Panc1 (cell line): ENCODE measurements around the gene TLCD3A. TPM values are rescaled to one million over a fixed set of nuclear protein-coding genes. Genes with fewer than 3 reads are reported as not detected.
A peak's percentile ranks its signal among the peaks of the same experiment; 100 is the strongest.
"Not testable (repeated sequence)": the region's sequence is repeated elsewhere in the genome, so short reads cannot be mapped to it uniquely, and the experiment has no call there.

Experiments used
- ATAC-seq: fragments of 200-7000 bp; cut with Tn5 transposase; 2 replicates; pipeline ENCODE4 v1.9.1; 2020; ENCODE audit warnings: mild to moderate bottlenecking, moderate library complexity
- BruUV-seq: library from RNA; stranded (reverse); fragments of 400-500 nt; replicated peaks from 2 replicates; lab custom pipeline; 2021; lab: Mats Ljungman, UMichigan
- CTCF ChIA-PET: fragments of 300-600 bp; sonication (Branson Sonifier 250); formaldehyde crosslinking; loops from one replicate; lab custom pipeline; 2022; ENCODE audit warnings: antibody characterized with exemption; lab: Charles Lee
- POLR2A ChIA-PET: fragments of 300-600 bp; sonication (Branson Sonifier 250); formaldehyde crosslinking; loops from one replicate; lab custom pipeline; 2022; ENCODE audit warnings: antibody characterized with exemption; lab: Charles Lee
- DNase-seq: peaks from one replicate; pipeline ENCODE4 v3.0.0-alpha.2; 2010; ENCODE audit warnings: low read depth, low spot score
- H3K27ac ChIP-seq: 2 replicates; pipeline ENCODE4 v1.5.1; 2011; ENCODE audit warnings: mild to moderate bottlenecking, low read length, inconsistent platforms
- H3K27me3 ChIP-seq: fragments of 200-500 bp; sonication (Bioruptor generic); 2 replicates; pipeline ENCODE4 v1.6.0; 2014; ENCODE audit warnings: low read length, inconsistent platforms; ENCODE audit not compliant: control insufficient read depth, insufficient read depth
- H3K36me3 ChIP-seq: fragments of 200-500 bp; sonication (Bioruptor generic); 2 replicates; pipeline ENCODE4 v1.5.1; 2014; ENCODE audit warnings: inconsistent platforms, mild to moderate bottlenecking, low read length, moderate library complexity; ENCODE audit not compliant: control insufficient read depth, insufficient read depth
- H3K4me1 ChIP-seq: 2 replicates; pipeline ENCODE4 v1.5.1; 2011; ENCODE audit warnings: inconsistent platforms, mild to moderate bottlenecking, low read length, moderate library complexity; ENCODE audit not compliant: control insufficient read depth, insufficient read depth
- H3K4me3 ChIP-seq, 2 experiments: 2 replicates each; pipeline ENCODE4 v1.5.1; 2011 to 2012; ENCODE audit warnings: low read depth in 2 of 2, low read length in 2 of 2, mild to moderate bottlenecking in 2 of 2, inconsistent platforms in 1 of 2, moderate library complexity in 1 of 2
- H3K9me3 ChIP-seq: fragments of 200-500 bp; sonication (Bioruptor generic); 2 replicates; pipeline ENCODE4 v1.5.1; 2014; ENCODE audit warnings: low read depth, mild to moderate bottlenecking, inconsistent platforms, low read length, moderate library complexity; ENCODE audit not compliant: control insufficient read depth, insufficient read depth
- CTCF ChIP-seq: fragments of 450-650 bp; IDR thresholded peaks from 2 replicates; pipeline ENCODE4 v1.5.1; 2017; ENCODE audit warnings: mild to moderate bottlenecking
- POLR2AphosphoS5 ChIP-seq: IDR thresholded peaks from 2 replicates; pipeline ENCODE4 v1.6.1; 2012; ENCODE audit warnings: mild to moderate bottlenecking, low read depth, low read length, moderate library complexity
- SIN3A ChIP-seq: IDR thresholded peaks from 2 replicates; pipeline ENCODE4 v1.6.1; 2012; ENCODE audit warnings: low read depth, mild to moderate bottlenecking, low read length, moderate library complexity, borderline replicate concordance; ENCODE audit not compliant: insufficient read depth
- TCF7L2 ChIP-seq: IDR thresholded peaks from 2 replicates; pipeline ENCODE4 v1.6.1; 2011; ENCODE audit warnings: mild to moderate bottlenecking, low read depth, low read length, inconsistent platforms
- in situ Hi-C: cut with HindIII; loops from 2 replicates; pipeline ENCODE4 v1.10.0; 2016; ENCODE audit warnings: low sequenced_read_pairs, low pct_unique_long_range_greater_than_20kb
- intact Hi-C: fragments of 100-400 bp; cut with micrococcal nuclease; formaldehyde crosslinking; loops from one replicate; pipeline ENCODE4 v1.10.0; 2022; ENCODE audit not compliant: unreplicated experiment
- total RNA-seq: library from RNA; stranded (reverse); gene quantifications from one replicate; pipeline ENCODE4 v1.2.1, GENCODE V29; 2021; ENCODE audit not compliant: unreplicated experiment
- TF ChIP-seq, protein P1 (sequence below), 2 experiments: IDR thresholded peaks; 2 replicates each; pipeline ENCODE4 v1.6.1; 2011 to 2012; ENCODE audit warnings: low read depth in 2 of 2, control low read depth in 1 of 2, low read length in 1 of 2, mild to moderate bottlenecking in 1 of 2, moderate library complexity in 1 of 2; ENCODE audit not compliant: insufficient read depth in 1 of 2

The TLCD3A gene
- total RNA-seq, 1 experiment from 2014 or later, result 30.4 TPM

GRCh38 chr17:748604-749003 lies 16.2 kb downstream of the TLCD3A start:
- H3K9me3 ChIP-seq, H3K4me3 ChIP-seq, H3K27me3 ChIP-seq, ATAC-seq, in situ Hi-C loops, H3K27ac ChIP-seq, CTCF ChIA-PET, H3K4me1 ChIP-seq, intact Hi-C loops, DNase-seq, BruUV-seq, POLR2A ChIA-PET: not testable (repeated sequence)
- peaks cover 12% of the 10 kb centered on the region for H3K36me3 ChIP-seq

DNA sequence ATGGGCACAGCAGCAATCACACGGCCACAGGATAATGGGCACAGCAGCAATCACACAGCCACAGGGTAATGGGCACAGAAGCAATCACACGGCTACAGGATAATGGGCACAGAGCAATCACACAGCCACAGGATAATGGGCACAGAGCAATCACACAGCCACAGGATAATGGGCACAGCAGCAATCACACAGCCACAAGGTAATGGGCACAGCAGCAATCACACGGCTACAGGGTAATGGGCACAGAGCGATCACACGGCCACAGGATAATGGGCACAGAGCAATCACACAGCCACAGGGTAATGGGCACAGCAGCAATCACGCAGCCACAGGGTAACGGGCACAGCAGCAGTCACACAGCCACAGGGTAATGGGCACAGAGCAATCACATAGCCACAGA lies 17.0 kb downstream of the TLCD3A start:
- H3K4me3 ChIP-seq, BruUV-seq, H3K27me3 ChIP-seq, H3K9me3 ChIP-seq, H3K4me1 ChIP-seq, intact Hi-C loops, DNase-seq, CTCF ChIA-PET, H3K27ac ChIP-seq, in situ Hi-C loops, POLR2A ChIA-PET, ATAC-seq: not testable (repeated sequence)
- H3K36me3 ChIP-seq, result peaks cover 12% of the 10 kb centered on the region

DNA sequence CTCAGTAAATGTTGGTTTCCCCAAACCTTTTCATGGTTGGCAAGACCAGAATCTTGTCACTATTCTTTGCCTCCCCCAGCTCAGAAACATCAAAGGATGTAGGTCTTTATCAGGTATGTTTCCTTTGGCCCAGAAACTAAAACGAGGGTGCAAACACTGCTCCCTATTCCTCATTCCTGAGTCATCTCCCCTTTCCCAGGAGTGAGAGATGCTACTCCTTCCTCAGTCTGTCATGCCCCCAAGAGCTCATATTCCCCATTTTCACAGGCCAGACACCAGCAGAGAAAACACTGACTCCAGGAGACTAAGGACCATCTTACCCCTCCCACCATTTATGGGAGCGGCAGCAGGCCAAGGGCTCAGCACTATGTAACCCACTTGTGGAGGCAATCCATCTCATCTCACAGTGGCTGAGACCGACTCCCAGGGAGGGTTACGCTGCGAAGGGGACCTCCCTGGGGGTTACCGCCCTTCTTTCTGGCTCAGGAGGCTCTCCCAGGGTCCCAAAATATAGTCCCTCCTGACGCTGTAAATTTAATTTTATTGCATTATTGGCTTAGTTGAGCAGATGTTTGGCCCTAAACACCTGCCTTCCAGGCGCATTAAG lies 18.1 kb downstream of the TLCD3A start:
- TF ChIP-seq POLR2AphosphoS5, result no peak
- TF ChIP-seq, protein P1, sequence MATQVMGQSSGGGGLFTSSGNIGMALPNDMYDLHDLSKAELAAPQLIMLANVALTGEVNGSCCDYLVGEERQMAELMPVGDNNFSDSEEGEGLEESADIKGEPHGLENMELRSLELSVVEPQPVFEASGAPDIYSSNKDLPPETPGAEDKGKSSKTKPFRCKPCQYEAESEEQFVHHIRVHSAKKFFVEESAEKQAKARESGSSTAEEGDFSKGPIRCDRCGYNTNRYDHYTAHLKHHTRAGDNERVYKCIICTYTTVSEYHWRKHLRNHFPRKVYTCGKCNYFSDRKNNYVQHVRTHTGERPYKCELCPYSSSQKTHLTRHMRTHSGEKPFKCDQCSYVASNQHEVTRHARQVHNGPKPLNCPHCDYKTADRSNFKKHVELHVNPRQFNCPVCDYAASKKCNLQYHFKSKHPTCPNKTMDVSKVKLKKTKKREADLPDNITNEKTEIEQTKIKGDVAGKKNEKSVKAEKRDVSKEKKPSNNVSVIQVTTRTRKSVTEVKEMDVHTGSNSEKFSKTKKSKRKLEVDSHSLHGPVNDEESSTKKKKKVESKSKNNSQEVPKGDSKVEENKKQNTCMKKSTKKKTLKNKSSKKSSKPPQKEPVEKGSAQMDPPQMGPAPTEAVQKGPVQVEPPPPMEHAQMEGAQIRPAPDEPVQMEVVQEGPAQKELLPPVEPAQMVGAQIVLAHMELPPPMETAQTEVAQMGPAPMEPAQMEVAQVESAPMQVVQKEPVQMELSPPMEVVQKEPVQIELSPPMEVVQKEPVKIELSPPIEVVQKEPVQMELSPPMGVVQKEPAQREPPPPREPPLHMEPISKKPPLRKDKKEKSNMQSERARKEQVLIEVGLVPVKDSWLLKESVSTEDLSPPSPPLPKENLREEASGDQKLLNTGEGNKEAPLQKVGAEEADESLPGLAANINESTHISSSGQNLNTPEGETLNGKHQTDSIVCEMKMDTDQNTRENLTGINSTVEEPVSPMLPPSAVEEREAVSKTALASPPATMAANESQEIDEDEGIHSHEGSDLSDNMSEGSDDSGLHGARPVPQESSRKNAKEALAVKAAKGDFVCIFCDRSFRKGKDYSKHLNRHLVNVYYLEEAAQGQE (IDR thresholded peaks at IDR 0.05; ENCODE audit: insufficient read depth in 1 of 2, low read depth in 2 of 2, low read length in 1 of 2), result no peak
- no peak for TF ChIP-seq SIN3A
- no peak for TF ChIP-seq TCF7L2
- TF ChIP-seq CTCF, result no peak
- no peak for DNase-seq
- Histone ChIP-seq H3K36me3 (peaks cover 12% of the 10 kb centered on the region), H3K9me3 (no peaks in the 10 kb centered on the region), H3K27me3 (no peaks in the 10 kb centered on the region), H3K27ac (peak overlapping the region; percentile 81), H3K4me3 (peak overlapping the region; percentile 76 to 83), H3K4me1 (peaks cover 4% of the 10 kb centered on the region)
- intact Hi-C loops, result no loop called here
- POLR2A ChIA-PET, result no interaction called here
- CTCF ChIA-PET, result no interaction called here
- no peak for ATAC-seq
- in situ Hi-C loops, result no loop called here
- no TSS peak for BruUV-seq
